Sciatic nerve (tissue), 2 donors: Measurements from ENCODE around the gene SYCE1. TPM values are rescaled to one million over a fixed set of nuclear protein-coding genes. Genes with fewer than 3 reads are reported as not detected.
"Not testable (repeated sequence)": the region's sequence is repeated elsewhere in the genome, so short reads cannot be mapped to it uniquely, and the experiment has no call there.

ENCODE experiments used
- ATAC-seq: fragments of 200-7000 bp; cut with Tn5 transposase; one replicate; pipeline ENCODE4 v1.9.1; 2020; ENCODE audit warnings: mild to moderate bottlenecking, moderate library complexity
- DNase-seq: peaks from one replicate; pipeline ENCODE4 v3.0.0-alpha.2; 2020; ENCODE audit warnings: low spot score
- intact Hi-C: fragments of 100-400 bp; cut with DNase I; formaldehyde crosslinking; loops from one replicate; pipeline ENCODE4 v1.14.2; 2022
- total RNA-seq: library from RNA; stranded (reverse); fragmentation: NEBNext Ultra II Directional; extraction: Animal tissue kit (Norgen Biotek cat#: 25700); gene quantifications from one replicate; pipeline ENCODE4 v1.2.1, GENCODE V29; 2021
- donor health status: DM: no; HTN: no; CAD: no.
- donor health status: DM: no; HTN: no; CAD: no.

The SYCE1 gene
- total RNA-seq = 0.22 TPM

- peak; percentile 36 for ATAC-seq
- DNase-seq = no peak
- intact Hi-C loops = no loop called here
Measured at GRCh38 chr10:133565441-133566294, at the start of gene SYCE1. SYCE1 (minus strand) TSS chr10:133565583; CDS start chr10:133565529, 54 bp downstream.

- no peak for ATAC-seq
- no peak for DNase-seq
- intact Hi-C loops = no loop called here
Measured at GRCh38 chr10:133614830-133615580, 49.6 kb upstream of the SYCE1 start.

- intact Hi-C loops = no loop called here
- DNase-seq = no peak
- no peak for ATAC-seq
Measured at GRCh38 chr10:133613699-133614098, 48.3 kb upstream of the SYCE1 start.

- ATAC-seq = no peak
- no peak for DNase-seq
- intact Hi-C loops = no loop called here
Measured at GRCh38 chr10:133611079-133611478, 45.7 kb upstream of the SYCE1 start.

GRCh38 chr10:133608855-133609254 lies 43.5 kb upstream of the SYCE1 start:
- no peak for ATAC-seq
- intact Hi-C loops = no loop called here
- DNase-seq = no peak

- ATAC-seq, intact Hi-C loops, DNase-seq: not testable (repeated sequence)
Measured at GRCh38 chr10:133603434-133603833, 38.1 kb upstream of the SYCE1 start.

- DNase-seq (no peak), ATAC-seq (no peak)
- intact Hi-C loops = no loop called here
Measured at GRCh38 chr10:133600657-133601056, 35.3 kb upstream of the SYCE1 start.

- ATAC-seq, intact Hi-C loops, DNase-seq: not testable (repeated sequence)
Measured at GRCh38 chr10:133599869-133600268, 34.5 kb upstream of the SYCE1 start.

- intact Hi-C loops = no loop called here
- DNase-seq (no peak), ATAC-seq (no peak)
Measured at GRCh38 chr10:133592716-133593115, 27.3 kb upstream of the SYCE1 start.

GRCh38 chr10:133590970-133591359 lies 25.6 kb upstream of the SYCE1 start:
- no peak for ATAC-seq
- intact Hi-C loops = no loop called here
- no peak for DNase-seq

GRCh38 chr10:133590226-133590969 lies 25.0 kb upstream of the SYCE1 start:
- DNase-seq (no peak), ATAC-seq (no peak)
- intact Hi-C loops = no loop called here

- DNase-seq, intact Hi-C loops, ATAC-seq: not testable (repeated sequence)
Measured at GRCh38 chr10:133577037-133577436, 11.7 kb upstream of the SYCE1 start.

- ATAC-seq, DNase-seq, intact Hi-C loops: not testable (repeated sequence)
Measured at GRCh38 chr10:133573460-133573859, 8.1 kb upstream of the SYCE1 start.

- intact Hi-C loops, ATAC-seq: not testable (repeated sequence)
Measured at GRCh38 chr10:133572055-133572454, 6.7 kb upstream of the SYCE1 start.

GRCh38 chr10:133569801-133570200 lies 4.4 kb upstream of the SYCE1 start:
- intact Hi-C loops, ATAC-seq, DNase-seq: not testable (repeated sequence)

More at GRCh38 chr10:133572055-133572454, 6.7 kb upstream of the SYCE1 start:
- not testable (repeated sequence) for DNase-seq

GRCh38 chr10:133568831-133569527 lies 3.6 kb upstream of the SYCE1 start:
- DNase-seq, ATAC-seq, intact Hi-C loops: not testable (repeated sequence)

- DNase-seq = no peak
- no peak for ATAC-seq
- intact Hi-C loops = no loop called here
Measured at GRCh38 chr10:133568287-133568614, 2.9 kb upstream of the SYCE1 start.

GRCh38 chr10:133567609-133568286 lies 2.4 kb upstream of the SYCE1 start:
- DNase-seq = no peak
- intact Hi-C loops = no loop called here
- no peak for ATAC-seq
